IMR-90 (cell line): ENCODE measurements around the gene FAM163B.

ENCODE experiments used
- BHLHE40 ChIP-seq: fragments of 150-350 bp; IDR thresholded peaks from 2 replicates; pipeline ENCODE4 v1.6.1; 2016; ENCODE audit warnings: mild to moderate bottlenecking, low read depth, low read length
- CEBPB ChIP-seq: IDR thresholded peaks from 2 replicates; pipeline ENCODE4 v1.6.1; 2012; ENCODE audit warnings: low read depth, low read length, improper control_type of control experiment
- CHD1 ChIP-seq: IDR thresholded peaks from 2 replicates; pipeline ENCODE4 v1.6.1; 2012; ENCODE audit warnings: low read depth, low read length, improper control_type of control experiment
- FOS ChIP-seq: fragments of 150-350 bp; IDR thresholded peaks from 2 replicates; pipeline ENCODE4 v1.6.1; 2016; ENCODE audit warnings: low read depth, low read length
- MAFK ChIP-seq: IDR thresholded peaks from 2 replicates; pipeline ENCODE4 v1.6.1; 2012; ENCODE audit warnings: low read depth, low read length, improper control_type of control experiment
- POLR2A ChIP-seq: IDR thresholded peaks from 2 replicates; pipeline ENCODE4 v1.6.1; 2012; ENCODE audit warnings: mild to moderate bottlenecking, low read depth, low read length
- RFX5 ChIP-seq: IDR thresholded peaks from 2 replicates; pipeline ENCODE4 v1.8.0; 2012; ENCODE audit warnings: low read depth, mild to moderate bottlenecking, low read length, moderate library complexity
- SMC3 ChIP-seq: fragments of 150-350 bp; IDR thresholded peaks from 2 replicates; pipeline ENCODE4 v1.6.1; 2016; ENCODE audit warnings: low read depth, mild to moderate bottlenecking, antibody characterized with exemption, low read length, moderate library complexity
- TF ChIP-seq, protein P1 (sequence below): conservative IDR thresholded peaks from 2 replicates; pipeline ENCODE4 v1.5.1; 2012; ENCODE audit warnings: mild to moderate bottlenecking, low read depth, low read length, improper control_type of control experiment
- TF ChIP-seq, protein P2 (sequence below): fragments of 150-350 bp; IDR thresholded peaks from 2 replicates; pipeline ENCODE4 v1.6.1; 2016; ENCODE audit warnings: low read depth, mild to moderate bottlenecking, low read length, moderate library complexity, borderline replicate concordance
- TF ChIP-seq, protein P3 (sequence below): fragments of 150-350 bp; IDR thresholded peaks from 2 replicates; pipeline ENCODE4 v1.6.1; 2017; ENCODE audit warnings: mild to moderate bottlenecking, antibody characterized with exemption, low read length, low read depth

DNA sequence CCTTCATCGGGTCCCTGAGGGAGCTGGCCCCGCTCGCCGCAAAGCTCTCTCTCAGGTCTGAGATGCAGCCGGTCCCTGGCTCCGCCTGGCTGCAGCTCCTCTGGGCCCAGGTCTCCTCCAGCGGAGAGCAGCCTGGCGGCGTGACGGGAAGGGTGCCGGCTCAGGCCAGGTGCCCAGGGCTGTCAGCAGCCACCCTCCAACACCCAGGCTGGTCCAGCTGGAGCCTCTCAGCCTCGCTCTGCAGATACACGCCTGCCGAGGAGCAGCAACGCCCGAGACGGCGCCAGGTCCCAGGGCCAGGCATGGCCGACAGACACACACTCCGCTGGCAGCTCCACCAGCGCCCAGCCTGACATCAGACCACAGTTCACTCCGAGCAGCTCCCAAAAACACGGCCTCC lies 25.6 kb downstream of the FAM163B start:
- TF ChIP-seq, protein P1, sequence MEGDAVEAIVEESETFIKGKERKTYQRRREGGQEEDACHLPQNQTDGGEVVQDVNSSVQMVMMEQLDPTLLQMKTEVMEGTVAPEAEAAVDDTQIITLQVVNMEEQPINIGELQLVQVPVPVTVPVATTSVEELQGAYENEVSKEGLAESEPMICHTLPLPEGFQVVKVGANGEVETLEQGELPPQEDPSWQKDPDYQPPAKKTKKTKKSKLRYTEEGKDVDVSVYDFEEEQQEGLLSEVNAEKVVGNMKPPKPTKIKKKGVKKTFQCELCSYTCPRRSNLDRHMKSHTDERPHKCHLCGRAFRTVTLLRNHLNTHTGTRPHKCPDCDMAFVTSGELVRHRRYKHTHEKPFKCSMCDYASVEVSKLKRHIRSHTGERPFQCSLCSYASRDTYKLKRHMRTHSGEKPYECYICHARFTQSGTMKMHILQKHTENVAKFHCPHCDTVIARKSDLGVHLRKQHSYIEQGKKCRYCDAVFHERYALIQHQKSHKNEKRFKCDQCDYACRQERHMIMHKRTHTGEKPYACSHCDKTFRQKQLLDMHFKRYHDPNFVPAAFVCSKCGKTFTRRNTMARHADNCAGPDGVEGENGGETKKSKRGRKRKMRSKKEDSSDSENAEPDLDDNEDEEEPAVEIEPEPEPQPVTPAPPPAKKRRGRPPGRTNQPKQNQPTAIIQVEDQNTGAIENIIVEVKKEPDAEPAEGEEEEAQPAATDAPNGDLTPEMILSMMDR: no peak
- TF ChIP-seq POLR2A: no peak
- TF ChIP-seq, protein P2, sequence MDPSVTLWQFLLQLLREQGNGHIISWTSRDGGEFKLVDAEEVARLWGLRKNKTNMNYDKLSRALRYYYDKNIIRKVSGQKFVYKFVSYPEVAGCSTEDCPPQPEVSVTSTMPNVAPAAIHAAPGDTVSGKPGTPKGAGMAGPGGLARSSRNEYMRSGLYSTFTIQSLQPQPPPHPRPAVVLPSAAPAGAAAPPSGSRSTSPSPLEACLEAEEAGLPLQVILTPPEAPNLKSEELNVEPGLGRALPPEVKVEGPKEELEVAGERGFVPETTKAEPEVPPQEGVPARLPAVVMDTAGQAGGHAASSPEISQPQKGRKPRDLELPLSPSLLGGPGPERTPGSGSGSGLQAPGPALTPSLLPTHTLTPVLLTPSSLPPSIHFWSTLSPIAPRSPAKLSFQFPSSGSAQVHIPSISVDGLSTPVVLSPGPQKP: no peak
- TF ChIP-seq RFX5: no peak
- TF ChIP-seq CEBPB: no peak
- no peak for TF ChIP-seq SMC3
- TF ChIP-seq, protein P3, sequence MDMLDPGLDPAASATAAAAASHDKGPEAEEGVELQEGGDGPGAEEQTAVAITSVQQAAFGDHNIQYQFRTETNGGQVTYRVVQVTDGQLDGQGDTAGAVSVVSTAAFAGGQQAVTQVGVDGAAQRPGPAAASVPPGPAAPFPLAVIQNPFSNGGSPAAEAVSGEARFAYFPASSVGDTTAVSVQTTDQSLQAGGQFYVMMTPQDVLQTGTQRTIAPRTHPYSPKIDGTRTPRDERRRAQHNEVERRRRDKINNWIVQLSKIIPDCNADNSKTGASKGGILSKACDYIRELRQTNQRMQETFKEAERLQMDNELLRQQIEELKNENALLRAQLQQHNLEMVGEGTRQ: no peak
- no peak for TF ChIP-seq BHLHE40
- no peak for TF ChIP-seq FOS
- no peak for TF ChIP-seq MAFK
- no peak for TF ChIP-seq CHD1
